Left ventricle myocardium superior (tissue), 1 donor: ENCODE data around the gene MAPK1IP1L. TPM values are rescaled to one million over a fixed set of nuclear protein-coding genes. Genes with fewer than 3 reads are reported as not detected.
A peak's percentile ranks its signal among the peaks of the same experiment; 100 is the strongest.
"Not testable (repeated sequence)": the region's sequence is repeated elsewhere in the genome, so short reads cannot be mapped to it uniquely, and the experiment has no call there.

ENCODE experiments used
- ATAC-seq: fragments of 200-7000 bp; cut with Tn5 transposase; one replicate; pipeline ENCODE4 v1.9.1; 2020; ENCODE audit warnings: mild to moderate bottlenecking, moderate library complexity
- DNase-seq: peaks from one replicate; pipeline ENCODE4 v3.0.0-alpha.2; 2020
- intact Hi-C: fragments of 100-400 bp; cut with micrococcal nuclease; formaldehyde crosslinking; loops from one replicate; pipeline ENCODE4 v1.11.0; 2022
- long read RNA-seq: library from polyadenylated mRNA; unstranded; transcript quantifications from one replicate; pipeline ENCODE4 v2.0.0, GENCODE V29; 2021
- total RNA-seq: library from RNA; stranded (reverse); fragmentation: NEBNext Ultra II Directional; extraction: Animal tissue kit (Norgen Biotek cat#: 25700); gene quantifications from one replicate; pipeline ENCODE4 v1.2.1, GENCODE V29; 2021
- donor health status: DM: no; HTN: yes; CAD: no; lungs with severe emphysema.

Gene MAPK1IP1L
- 58.1 TPM for total RNA-seq
- long read RNA-seq, partial matches to known transcripts: 33 of 81 reads
- long read RNA-seq, other reads (novel, unspliced or antisense): 48 of 81 reads

DNA sequence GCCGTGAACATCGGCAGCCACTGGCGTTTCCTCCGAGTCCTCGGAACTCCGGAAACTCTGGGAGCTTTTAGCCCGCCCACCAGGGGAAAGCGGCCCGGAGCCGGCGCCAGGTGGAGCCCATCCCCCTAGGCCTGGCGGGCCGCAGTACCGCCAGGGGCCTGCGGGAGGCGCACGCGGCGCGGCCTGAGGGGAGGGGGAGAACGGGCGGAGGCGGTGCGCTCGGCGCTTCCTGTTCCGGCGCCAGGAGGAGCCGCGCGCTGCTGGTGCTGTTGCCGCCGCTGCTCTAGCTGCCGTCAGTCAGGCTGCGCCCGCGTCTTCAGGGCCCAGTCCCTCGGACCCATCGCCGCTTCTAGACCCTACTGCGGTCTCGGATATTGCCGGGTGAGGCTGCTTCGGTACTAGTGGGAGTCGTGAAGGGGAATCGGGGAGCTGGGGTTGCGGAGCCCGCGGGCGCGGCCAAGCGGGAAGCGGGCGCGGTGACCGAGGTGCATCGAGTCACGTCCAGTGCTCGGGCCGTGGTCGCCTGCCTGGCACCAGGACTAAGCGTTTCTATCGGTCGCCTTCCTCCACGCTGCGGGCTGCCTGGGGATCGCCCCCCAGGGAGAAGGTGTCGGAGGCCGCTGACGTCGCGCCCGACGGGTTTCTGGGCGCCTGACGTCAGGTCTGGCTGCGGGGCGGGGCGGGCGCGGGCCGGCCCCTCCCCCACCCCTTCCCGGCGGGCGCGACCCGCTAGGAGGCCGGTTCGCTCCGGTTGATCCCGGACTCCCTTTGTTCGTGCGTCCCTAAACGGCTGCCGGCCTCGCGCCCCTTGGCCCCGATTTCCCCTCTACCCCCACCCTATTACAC is at the start of gene MAPK1IP1L:
Gene MAPK1IP1L (plus strand): TSS at position 225 of the 846 bp plus-strand sequence. CDS start 10,037 bp downstream, outside the sequence.
- intact Hi-C loops: no loop called here
- ATAC-seq: peak; percentile 98
- peak; percentile 96 for DNase-seq

GRCh38 chr14:55005071-55005470 is 46.4 kb upstream of the MAPK1IP1L start:
- intact Hi-C loops: no loop called here
- DNase-seq: no peak
- ATAC-seq: no peak

DNA sequence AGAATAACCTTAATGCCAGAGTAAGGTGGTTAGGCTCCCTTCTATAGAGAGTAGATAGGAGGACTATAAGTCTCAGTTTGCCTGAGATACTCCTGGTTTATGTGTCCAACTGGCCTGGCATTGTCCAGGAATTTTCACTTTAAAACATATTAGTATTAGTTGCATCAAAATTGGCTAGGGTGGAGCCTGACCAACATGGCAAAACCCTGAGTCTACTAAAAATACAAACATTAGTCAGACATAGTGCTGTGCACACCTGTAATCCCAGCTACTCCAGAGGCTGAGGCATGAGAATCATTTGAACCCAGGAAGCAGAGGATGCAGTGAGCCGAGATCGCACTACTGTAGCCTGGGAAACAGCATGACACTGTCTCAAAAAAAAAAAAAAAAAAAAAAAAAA is 36.4 kb upstream of the MAPK1IP1L start:
- ATAC-seq (no peak), DNase-seq (no peak)
- intact Hi-C loops: no loop called here

GRCh38 chr14:55019968-55020554 is 31.4 kb upstream of the MAPK1IP1L start:
- DNase-seq: no peak
- intact Hi-C loops: no loop called here
- no peak for ATAC-seq

DNA sequence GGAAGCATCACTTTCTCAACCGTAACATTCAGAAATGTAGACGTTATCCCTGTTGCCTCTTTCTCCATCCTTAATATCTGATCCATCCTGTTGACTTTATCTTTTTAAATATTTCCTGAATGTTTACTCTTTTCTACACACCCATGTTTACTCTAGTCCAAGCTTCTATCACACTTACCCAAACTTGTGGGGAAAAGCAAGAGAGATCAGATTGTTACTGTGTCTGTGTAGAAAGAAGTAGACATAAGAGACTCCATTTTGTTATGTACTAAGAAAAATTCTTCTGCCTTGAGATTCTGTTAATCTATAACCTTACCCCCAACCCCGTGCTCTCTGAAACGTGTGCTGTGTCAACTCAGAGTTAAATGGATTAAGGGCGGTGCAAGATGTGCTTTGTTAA is 27.1 kb upstream of the MAPK1IP1L start:
- intact Hi-C loops, ATAC-seq, DNase-seq: not testable (repeated sequence)

DNA sequence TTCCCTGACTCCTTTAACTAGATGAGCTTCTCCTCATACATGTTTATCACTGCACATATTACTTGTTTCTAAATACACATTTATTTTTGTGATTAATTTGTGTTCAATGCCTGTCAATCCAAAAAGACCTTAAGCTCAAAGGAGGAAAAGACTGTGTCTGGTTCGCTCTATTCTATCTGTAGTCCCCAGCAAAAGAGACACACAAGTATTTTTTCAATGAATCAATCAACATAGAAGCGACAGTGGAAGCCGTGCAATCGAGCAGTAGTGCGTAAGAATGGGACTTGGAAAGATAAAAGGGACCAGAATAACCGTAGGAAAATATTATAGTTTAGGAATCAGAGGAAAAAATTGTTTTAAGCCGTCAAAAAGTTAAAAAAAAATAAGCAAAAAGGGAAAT is 25.5 kb upstream of the MAPK1IP1L start:
- no peak for ATAC-seq
- no peak for DNase-seq
- intact Hi-C loops: no loop called here

DNA sequence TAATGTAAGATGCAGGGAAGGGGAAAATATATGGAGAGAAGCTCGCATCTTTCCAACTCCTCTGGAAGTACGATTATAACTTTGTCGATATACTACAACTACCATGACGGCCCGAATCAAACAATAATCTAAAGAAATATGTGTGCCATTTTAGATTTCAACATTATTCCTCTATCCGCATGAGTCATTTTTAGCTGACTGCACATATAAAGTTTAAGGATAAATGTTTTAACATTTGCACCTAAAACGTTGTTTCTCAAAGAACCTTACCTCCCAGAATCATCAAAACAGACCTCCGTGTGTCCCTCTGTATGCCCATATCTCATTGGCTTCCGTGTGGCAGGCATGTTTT is 25.0 kb upstream of the MAPK1IP1L start:
- intact Hi-C loops: no loop called here
- DNase-seq: no peak
- ATAC-seq: no peak

DNA sequence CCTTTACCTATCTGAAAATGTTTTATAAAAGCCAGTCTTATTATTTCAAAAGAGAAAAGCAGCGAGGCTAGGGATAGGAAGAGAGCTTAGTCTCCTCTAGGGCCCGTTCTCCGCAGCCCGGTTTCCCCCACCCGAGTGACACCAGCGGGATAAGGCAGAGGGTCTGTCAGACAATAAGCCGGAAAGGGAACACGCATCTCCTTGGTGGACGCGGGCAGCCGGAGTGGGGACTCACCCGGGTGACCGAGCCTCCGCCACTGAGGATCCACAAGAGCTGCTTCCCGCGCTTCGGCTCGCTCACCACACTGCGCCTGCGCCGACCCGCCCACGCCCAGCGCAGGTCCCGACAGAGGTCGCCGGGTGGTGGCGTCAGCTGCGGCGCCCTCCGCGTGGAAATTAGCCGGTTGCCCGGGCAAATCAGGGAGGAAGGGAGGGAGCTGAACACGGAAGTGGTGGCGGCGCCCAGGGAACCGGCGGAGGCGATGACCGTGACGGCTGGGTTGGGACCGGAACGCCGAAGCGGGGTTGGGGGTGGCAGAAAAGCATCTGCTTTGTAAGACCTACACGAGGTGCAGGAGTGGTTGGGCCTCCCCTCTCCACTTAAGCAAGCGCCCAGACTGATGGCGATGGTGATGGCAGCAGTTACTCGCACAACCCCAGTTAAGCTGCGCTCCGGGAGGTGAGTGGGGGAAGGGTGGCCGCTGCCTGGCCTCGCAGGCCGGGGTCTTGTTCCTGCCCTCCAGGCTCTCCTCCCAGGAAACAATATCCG is 24.5 kb upstream of the MAPK1IP1L start, which contains the start of the genes SOCS4 and WDHD1:
Gene SOCS4 (plus strand): TSS at position 444 of the 769 bp plus-strand sequence. CDS start 15,806 bp downstream, outside the sequence.
Gene WDHD1 (minus strand): TSS at position 307 of the 769 bp plus-strand sequence. CDS start 312 bp downstream, outside the sequence.
- intact Hi-C loops: no loop called here
- ATAC-seq (peak; percentile 100), DNase-seq (peak; percentile 97)

DNA sequence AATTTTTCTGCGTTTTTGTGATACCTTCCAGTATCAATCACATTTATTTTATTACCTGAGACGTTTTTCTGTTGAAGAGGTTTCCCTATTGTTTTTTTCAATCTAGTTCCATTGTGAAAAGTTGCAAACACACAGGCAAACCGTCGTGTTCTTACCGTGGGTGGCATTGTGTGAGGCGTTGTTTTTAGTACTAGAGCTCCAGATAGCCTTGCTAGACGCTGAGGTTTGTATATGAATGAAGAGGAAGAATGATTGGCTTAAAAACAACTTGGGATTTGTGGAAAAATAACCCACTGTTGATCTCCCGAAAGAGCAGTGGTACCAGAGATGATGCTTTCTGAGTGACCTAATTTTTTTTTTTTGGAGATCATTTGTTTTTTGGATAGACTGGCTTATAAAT is 23.4 kb upstream of the MAPK1IP1L start:
- DNase-seq (no peak), ATAC-seq (no peak)
- intact Hi-C loops: no loop called here

DNA sequence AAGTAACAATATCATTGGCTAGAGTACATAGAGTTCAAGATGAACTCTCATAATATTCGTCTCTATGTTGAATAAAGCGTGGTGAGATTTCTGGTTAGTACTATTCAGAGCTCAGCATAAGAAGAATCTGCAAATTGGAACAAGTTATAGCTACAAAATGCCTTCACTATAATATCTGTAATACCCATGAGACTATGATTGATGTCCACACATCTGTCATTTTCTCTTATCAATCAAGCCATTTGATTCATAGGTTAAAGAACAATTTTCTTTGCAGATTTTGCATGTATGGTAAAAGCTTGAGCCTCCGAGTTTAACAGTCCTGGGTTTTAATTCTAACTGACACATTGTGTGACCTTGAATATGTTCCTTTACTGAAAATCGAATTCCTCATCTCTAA is 23.0 kb upstream of the MAPK1IP1L start:
- ATAC-seq (no peak), DNase-seq (no peak)
- intact Hi-C loops: no loop called here

DNA sequence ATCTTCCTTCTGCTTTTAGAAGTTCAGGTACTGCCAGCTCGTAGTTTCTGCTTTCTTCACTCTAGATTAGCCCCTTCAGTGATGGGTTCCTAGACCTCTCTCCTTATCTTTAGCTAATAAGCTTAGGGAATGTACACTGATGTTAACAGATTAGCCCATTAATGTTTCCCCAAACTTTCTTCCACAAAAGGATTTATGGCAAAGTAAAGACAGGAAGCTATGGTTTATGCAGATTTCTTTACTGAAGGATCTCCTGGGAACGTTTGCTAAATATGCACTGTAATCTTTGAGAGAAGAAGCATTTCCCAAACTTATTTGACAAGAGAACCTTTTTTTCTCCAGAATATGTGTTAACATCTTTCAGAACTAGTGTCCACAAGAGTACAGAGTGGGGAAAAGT is 20.3 kb upstream of the MAPK1IP1L start:
- no peak for DNase-seq
- ATAC-seq: no peak
- intact Hi-C loops: no loop called here

- DNase-seq, intact Hi-C loops, ATAC-seq: not testable (repeated sequence)
Observed at GRCh38 chr14:55037995-55038394, 13.5 kb upstream of the MAPK1IP1L start.

GRCh38 chr14:55038708-55039107 is 12.7 kb upstream of the MAPK1IP1L start:
- intact Hi-C loops: no loop called here
- DNase-seq (no peak), ATAC-seq (no peak)

- ATAC-seq (no peak), DNase-seq (no peak)
- intact Hi-C loops: no loop called here
Observed at GRCh38 chr14:55043528-55043927, 7.9 kb upstream of the MAPK1IP1L start.

- intact Hi-C loops: no loop called here
- DNase-seq (no peak), ATAC-seq (no peak)
Observed at GRCh38 chr14:55045087-55045486, 6.4 kb upstream of the MAPK1IP1L start.

DNA sequence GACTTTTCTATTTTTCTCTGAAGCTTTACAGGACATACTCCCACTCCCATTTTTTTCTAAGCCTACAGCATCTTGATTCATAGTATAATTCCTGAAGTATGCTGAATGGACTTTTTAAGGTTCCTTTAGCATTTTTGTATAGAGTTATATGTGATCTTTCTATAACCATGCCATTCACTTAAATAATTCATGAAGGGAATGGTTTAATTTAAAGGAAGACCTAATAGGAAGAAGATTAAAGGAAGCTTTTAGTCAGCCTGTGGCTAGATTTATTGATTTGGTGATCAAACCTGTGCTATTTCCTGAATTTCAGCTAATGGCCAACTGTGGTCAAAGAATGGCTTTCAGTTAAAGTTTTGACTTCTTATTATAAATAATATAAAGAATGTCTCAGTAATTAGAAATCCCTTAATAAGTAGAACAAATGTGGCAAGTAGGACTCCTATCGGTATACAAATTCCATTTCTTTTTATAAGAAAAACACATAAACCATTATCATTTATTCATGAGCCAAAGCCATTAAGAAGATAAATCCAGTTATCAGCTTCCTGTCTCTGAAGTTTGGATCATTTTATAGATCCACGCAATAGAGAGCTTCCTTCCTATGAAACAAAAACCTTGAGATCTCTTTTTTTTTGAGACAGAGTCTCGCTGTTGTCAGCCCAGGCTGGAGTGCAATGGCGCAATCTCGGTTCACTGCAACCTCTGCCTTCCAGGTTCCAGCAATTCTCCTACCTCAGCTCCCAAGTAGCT is 4.0 kb upstream of the MAPK1IP1L start:
- ATAC-seq (no peak), DNase-seq (no peak)
- intact Hi-C loops: no loop called here

- intact Hi-C loops: no loop called here
- no peak for ATAC-seq
- DNase-seq: no peak
Observed at GRCh38 chr14:55048900-55049436, 2.5 kb upstream of the MAPK1IP1L start.

GRCh38 chr14:55051165-55051422 is 353 bp upstream of the MAPK1IP1L start:
- ATAC-seq (no peak), DNase-seq (no peak)
- intact Hi-C loops: no loop called here
